MM.1S (cell line): ENCODE data around the gene BTC.

Source experiments
- DNase-seq: peaks from one replicate; pipeline ENCODE4 v3.0.0-alpha.2; 2015
- H2AFZ ChIP-seq: fragments of 300-600 bp; sonication (generic); 2 replicates; pipeline ENCODE4 v1.6.0; 2016; ENCODE audit warnings: antibody characterized with exemption, low read length
- H3F3A ChIP-seq: fragments of 300-600 bp; sonication (generic); 2 replicates; pipeline ENCODE4 v1.6.1; 2016; ENCODE audit warnings: mild to moderate bottlenecking, antibody characterized with exemption, low read length, moderate library complexity, mixed read lengths; ENCODE audit not compliant: insufficient read depth
- H3K27ac ChIP-seq: fragments of 300-600 bp; sonication (generic); 2 replicates; pipeline ENCODE4 v1.5.1; 2016; ENCODE audit warnings: mild to moderate bottlenecking, low read length
- H3K27me3 ChIP-seq: fragments of 300-600 bp; sonication (generic); replicated peaks from 2 replicates; pipeline ENCODE4 v1.6.0; 2016; ENCODE audit warnings: low read length; ENCODE audit not compliant: insufficient read depth
- H3K36me3 ChIP-seq: fragments of 300-600 bp; sonication (generic); replicated peaks from 2 replicates; pipeline ENCODE4 v1.6.1; 2016; ENCODE audit warnings: mild to moderate bottlenecking, low read length, mixed read lengths; ENCODE audit not compliant: insufficient read depth
- H3K4me1 ChIP-seq: fragments of 300-600 bp; sonication (generic); 2 replicates; pipeline ENCODE4 v1.6.1; 2016; ENCODE audit warnings: low read length, mixed read lengths
- H3K4me2 ChIP-seq: fragments of 300-600 bp; sonication (generic); 2 replicates; pipeline ENCODE4 v1.6.0; 2016; ENCODE audit warnings: low read depth, low read length
- H3K4me3 ChIP-seq: fragments of 300-600 bp; sonication (generic); 2 replicates; pipeline ENCODE4 v1.5.1; 2016; ENCODE audit warnings: low read length, mixed read lengths
- H3K79me2 ChIP-seq: fragments of 300-600 bp; sonication (generic); 2 replicates; pipeline ENCODE4 v1.6.1; 2016; ENCODE audit warnings: mixed run types, low read length, mixed read lengths
- H3K9ac ChIP-seq: fragments of 300-600 bp; sonication (generic); 2 replicates; pipeline ENCODE4 v1.6.1; 2016; ENCODE audit warnings: low read length, mixed read lengths
- H3K9me2 ChIP-seq: fragments of 300-600 bp; sonication (generic); replicated peaks from 2 replicates; pipeline ENCODE4 v1.6.1; 2016; ENCODE audit warnings: mild to moderate bottlenecking, low read length, mixed read lengths; ENCODE audit not compliant: insufficient read depth
- H3K9me3 ChIP-seq: fragments of 300-600 bp; sonication (generic); replicated peaks from 2 replicates; pipeline ENCODE4 v1.6.1; 2016; ENCODE audit warnings: mild to moderate bottlenecking, low read length, mixed read lengths; ENCODE audit not compliant: insufficient read depth
- H4K20me1 ChIP-seq: fragments of 300-600 bp; sonication (generic); 2 replicates; pipeline ENCODE4 v1.6.1; 2016; ENCODE audit warnings: mild to moderate bottlenecking, low read length, moderate library complexity, mixed read lengths; ENCODE audit not compliant: insufficient read depth
- EZH2 ChIP-seq: fragments of 300-600 bp; sonication (generic); optimal IDR thresholded peaks from 2 replicates; pipeline ENCODE3; 2017; ENCODE audit warnings: low read depth, mild to moderate bottlenecking, antibody characterized with exemption, low read length, mixed read lengths
- EZH2phosphoT487 ChIP-seq: fragments of 300-600 bp; sonication (generic); IDR thresholded peaks from 2 replicates; pipeline ENCODE4 v1.6.1; 2018; ENCODE audit warnings: antibody characterized with exemption, low read length
- TF ChIP-seq, protein P1 (sequence below): fragments of 300-600 bp; sonication (generic); IDR thresholded peaks from 2 replicates; pipeline ENCODE4 v1.5.1; 2016; ENCODE audit warnings: antibody characterized with exemption, low read length, mixed read lengths

BTC gene

DNA sequence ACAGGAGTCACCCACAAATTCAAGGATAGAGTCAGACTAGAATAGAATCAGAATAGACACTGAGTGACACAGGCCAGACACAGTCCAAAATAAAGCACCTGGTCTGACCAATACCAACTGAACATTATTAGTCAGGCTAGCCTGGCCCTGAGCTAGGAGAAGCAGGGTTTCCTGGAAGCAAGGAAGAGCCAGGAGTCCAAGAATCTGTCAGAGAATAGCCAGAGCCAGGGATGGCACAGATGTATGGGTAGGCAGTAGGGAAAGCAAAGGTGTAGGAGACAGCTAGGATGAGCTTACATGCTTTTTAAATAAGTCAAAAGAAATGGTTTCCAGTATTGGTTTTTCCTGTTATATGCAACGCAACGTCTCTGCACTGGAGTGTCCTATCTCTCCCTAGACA, 3.7 kb downstream of the BTC start:
- H3K27ac ChIP-seq: no peak overlapping the region
- H3K4me1 ChIP-seq: peaks cover 5% of the 10 kb centered on the region
- no peak overlapping the region for H3K4me2 ChIP-seq
- no peak overlapping the region for H3K9ac ChIP-seq
- TF ChIP-seq EZH2: no peak
- no peak for TF ChIP-seq EZH2phosphoT487
- TF ChIP-seq, protein P1, sequence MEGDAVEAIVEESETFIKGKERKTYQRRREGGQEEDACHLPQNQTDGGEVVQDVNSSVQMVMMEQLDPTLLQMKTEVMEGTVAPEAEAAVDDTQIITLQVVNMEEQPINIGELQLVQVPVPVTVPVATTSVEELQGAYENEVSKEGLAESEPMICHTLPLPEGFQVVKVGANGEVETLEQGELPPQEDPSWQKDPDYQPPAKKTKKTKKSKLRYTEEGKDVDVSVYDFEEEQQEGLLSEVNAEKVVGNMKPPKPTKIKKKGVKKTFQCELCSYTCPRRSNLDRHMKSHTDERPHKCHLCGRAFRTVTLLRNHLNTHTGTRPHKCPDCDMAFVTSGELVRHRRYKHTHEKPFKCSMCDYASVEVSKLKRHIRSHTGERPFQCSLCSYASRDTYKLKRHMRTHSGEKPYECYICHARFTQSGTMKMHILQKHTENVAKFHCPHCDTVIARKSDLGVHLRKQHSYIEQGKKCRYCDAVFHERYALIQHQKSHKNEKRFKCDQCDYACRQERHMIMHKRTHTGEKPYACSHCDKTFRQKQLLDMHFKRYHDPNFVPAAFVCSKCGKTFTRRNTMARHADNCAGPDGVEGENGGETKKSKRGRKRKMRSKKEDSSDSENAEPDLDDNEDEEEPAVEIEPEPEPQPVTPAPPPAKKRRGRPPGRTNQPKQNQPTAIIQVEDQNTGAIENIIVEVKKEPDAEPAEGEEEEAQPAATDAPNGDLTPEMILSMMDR: no peak
- H3K9me3 ChIP-seq: no peaks in the 10 kb centered on the region
- no peak overlapping the region for H3K4me3 ChIP-seq
- H4K20me1 ChIP-seq: no peaks in the 10 kb centered on the region
- no peaks in the 10 kb centered on the region for H3K79me2 ChIP-seq
- no peaks in the 10 kb centered on the region for H3K9me2 ChIP-seq
- H3K27me3 ChIP-seq: no peaks in the 10 kb centered on the region
- no peak overlapping the region for H2AFZ ChIP-seq
- DNase-seq: no peak
- no peaks in the 10 kb centered on the region for H3K36me3 ChIP-seq
- 0 out of 2 replicates have a peak, but pooled peaks cover 3% of the 10 kb centered on the region for H3F3A ChIP-seq

DNA sequence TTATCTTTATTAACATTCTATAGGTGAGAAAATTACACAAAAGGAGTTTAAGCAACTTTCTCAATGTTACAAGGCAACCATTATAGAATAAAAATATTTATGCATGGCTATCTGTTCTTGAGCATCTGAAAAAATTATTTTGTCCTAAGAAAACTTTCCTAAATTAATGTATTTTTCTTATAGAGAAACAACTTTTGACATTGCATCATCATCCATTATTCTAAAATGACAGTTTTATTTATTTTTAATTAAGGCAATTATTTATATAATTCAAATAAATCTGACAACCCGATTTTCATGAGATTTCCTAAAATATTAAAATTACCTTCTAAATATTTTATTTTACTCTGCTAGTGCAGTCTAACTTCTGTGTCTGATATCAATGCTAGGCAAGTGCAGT, 4.8 kb downstream of the BTC start:
- Histone ChIP-seq H3K27ac (no peak overlapping the region), H4K20me1 (no peaks in the 10 kb centered on the region), H3K4me1 (peaks cover 5% of the 10 kb centered on the region), H3K9me3 (no peaks in the 10 kb centered on the region), H3K9ac (no peak overlapping the region), H3K36me3 (no peaks in the 10 kb centered on the region), H3K9me2 (no peaks in the 10 kb centered on the region), H3K27me3 (no peaks in the 10 kb centered on the region), H3K79me2 (no peaks in the 10 kb centered on the region), H3F3A (no peaks in the 10 kb centered on the region), H3K4me2 (no peak overlapping the region), H2AFZ (no peak overlapping the region), H3K4me3 (no peak overlapping the region)
- DNase-seq: no peak
- TF ChIP-seq EZH2 (no peak), EZH2phosphoT487 (no peak)

DNA sequence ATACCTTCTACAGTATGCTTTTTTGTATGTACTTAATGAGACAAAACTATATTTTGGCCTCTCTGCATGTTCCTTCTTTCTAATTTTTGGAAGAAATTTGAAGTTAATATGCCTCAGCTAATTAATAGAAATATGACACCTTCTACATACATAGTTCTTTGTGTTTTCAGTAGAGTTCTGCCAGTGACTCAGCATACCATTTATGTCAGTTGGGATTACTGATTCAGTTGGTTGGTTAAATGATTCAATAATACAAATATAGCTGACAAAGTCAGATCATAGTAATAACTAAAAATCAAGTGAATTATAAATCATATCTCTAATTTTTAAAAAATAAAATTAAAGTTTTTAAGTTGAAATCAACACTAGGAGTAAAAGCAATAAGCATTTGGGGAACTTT, 16.8 kb downstream of the BTC start:
- Histone ChIP-seq H3K27ac (no peak overlapping the region), H3K4me1 (no peaks in the 10 kb centered on the region), H4K20me1 (no peaks in the 10 kb centered on the region), H3K9me3 (no peaks in the 10 kb centered on the region), H3K4me2 (no peak overlapping the region), H3K9ac (no peak overlapping the region), H3K9me2 (no peaks in the 10 kb centered on the region), H3K4me3 (no peak overlapping the region), H3K27me3 (no peaks in the 10 kb centered on the region), H3F3A (no peaks in the 10 kb centered on the region), H3K36me3 (no peaks in the 10 kb centered on the region), H3K79me2 (no peaks in the 10 kb centered on the region), H2AFZ (no peak overlapping the region)
- no peak for DNase-seq
- TF ChIP-seq EZH2 (no peak), EZH2phosphoT487 (no peak)
- TF ChIP-seq, protein P1: no peak

DNA sequence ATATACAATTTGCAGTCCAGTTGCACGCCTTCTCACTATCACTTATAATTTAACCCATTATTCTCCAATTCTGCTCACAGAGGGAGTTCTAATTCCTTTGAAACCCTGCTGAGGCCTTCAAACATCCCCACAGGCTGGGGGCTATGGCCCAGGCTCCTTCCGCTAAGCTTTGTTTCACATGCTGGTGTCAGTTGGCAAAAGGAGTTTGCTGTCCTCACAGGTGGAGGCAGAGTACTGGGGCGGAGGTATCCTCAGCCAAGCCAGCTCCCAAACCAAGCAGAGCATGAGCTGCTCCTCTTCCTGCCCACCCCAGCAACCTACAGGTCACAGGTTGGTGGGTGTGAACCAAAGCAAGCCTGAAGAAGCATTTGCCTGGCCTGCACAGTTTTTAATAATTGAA, 21.5 kb downstream of the BTC start:
- H3K4me3 ChIP-seq: no peak overlapping the region
- TF ChIP-seq EZH2 (no peak), EZH2phosphoT487 (no peak)
- TF ChIP-seq, protein P1: no peak

More for the DNA sequence above, 21.5 kb downstream of the BTC start:
- Histone ChIP-seq H3K9me2 (no peaks in the 10 kb centered on the region), H3K9ac (no peak overlapping the region), H3K36me3 (no peaks in the 10 kb centered on the region), H3F3A (no peaks in the 10 kb centered on the region), H3K79me2 (no peaks in the 10 kb centered on the region), H3K4me2 (no peak overlapping the region), H3K9me3 (no peaks in the 10 kb centered on the region), H2AFZ (no peak overlapping the region), H4K20me1 (no peaks in the 10 kb centered on the region), H3K27me3 (no peaks in the 10 kb centered on the region), H3K4me1 (no peaks in the 10 kb centered on the region), H3K27ac (no peak overlapping the region)
- no peak for DNase-seq
